ENCODE data around the gene ANXA2. TPM values are rescaled to one million over a fixed set of nuclear protein-coding genes. Genes with fewer than 3 reads are reported as not detected.

Gene ANXA2
- polyA plus RNA-seq, 3 donors, result 459 to 606 (median 560) TPM

- no peak for DNase-seq
Measured at GRCh38 chr15:60318216-60318867, 79.4 kb downstream of the ANXA2 start.

GRCh38 chr15:60316961-60317360 is 80.8 kb downstream of the ANXA2 start:
- no peak for DNase-seq

- DNase-seq, result no peak
Measured at GRCh38 chr15:60315878-60316277, 81.9 kb downstream of the ANXA2 start.

GRCh38 chr15:60313906-60314305 is 83.9 kb downstream of the ANXA2 start:
- no peak for DNase-seq

GRCh38 chr15:60307034-60307433 is 90.8 kb downstream of the ANXA2 start:
- no peak for DNase-seq

GRCh38 chr15:60301024-60301423 is 96.8 kb downstream of the ANXA2 start:
- no peak for DNase-seq

GRCh38 chr15:60299452-60300047 is 98.2 kb downstream of the ANXA2 start:
- DNase-seq, result no peak

Other genes starting within 250 kb of the ANXA2 start
- 10 to 100 TPM; 69.9 to 93.7 (median 85.6) TPM for gene ICE2, start 81.2 kb upstream of the ANXA2 start, polyA plus RNA-seq (ENCODE audit: insufficient read length in 3 of 3)

All from renal pelvis (tissue), 4 donors.